ENCODE results near the gene MICU1.

MICU1 gene

GRCh38 chr10:72515455-72515854 is 110.4 kb downstream of the MICU1 start:
- no peak for FAIRE-seq
- no peak for DNase-seq (ENCODE audit: insufficient read length)
- TF ChIP-seq TAF1 (IDR thresholded peaks at IDR 0.05; ENCODE audit: borderline replicate concordance, low read depth, low read length), result no peak
- no peak for TF ChIP-seq POLR2A (IDR thresholded peaks at IDR 0.05; ENCODE audit: low read depth, low read length)
- no peak for TF ChIP-seq POLR2AphosphoS5 (IDR thresholded peaks at IDR 0.05; ENCODE audit: low read depth, low read length)

GRCh38 chr10:72513910-72514309 is 112.0 kb downstream of the MICU1 start:
- no peak for FAIRE-seq
- DNase-seq (ENCODE audit: insufficient read length), result no peak
- TF ChIP-seq POLR2A (IDR thresholded peaks at IDR 0.05; ENCODE audit: low read depth, low read length), result no peak
- TF ChIP-seq POLR2AphosphoS5 (IDR thresholded peaks at IDR 0.05; ENCODE audit: low read depth, low read length), result no peak

- no peak for FAIRE-seq
- TF ChIP-seq POLR2AphosphoS5 (IDR thresholded peaks at IDR 0.05; ENCODE audit: low read depth, low read length) (no peak), POLR2A (IDR thresholded peaks at IDR 0.05; ENCODE audit: low read depth, low read length) (no peak), TAF1 (IDR thresholded peaks at IDR 0.05; ENCODE audit: borderline replicate concordance, low read depth, low read length) (no peak)
- no peak for DNase-seq (ENCODE audit: insufficient read length)
Observed at GRCh38 chr10:72511459-72511858, 114.4 kb downstream of the MICU1 start.

- DNase-seq (ENCODE audit: insufficient read length), result no peak
- TF ChIP-seq POLR2AphosphoS5 (IDR thresholded peaks at IDR 0.05; ENCODE audit: low read depth, low read length), result no peak
- no peak for TF ChIP-seq TAF1 (IDR thresholded peaks at IDR 0.05; ENCODE audit: borderline replicate concordance, low read depth, low read length)
- TF ChIP-seq POLR2A (IDR thresholded peaks at IDR 0.05; ENCODE audit: low read depth, low read length), result no peak
- FAIRE-seq, result no peak
Observed at GRCh38 chr10:72509941-72510340, 115.9 kb downstream of the MICU1 start.

GRCh38 chr10:72509206-72509799 is 116.6 kb downstream of the MICU1 start:
- FAIRE-seq, result no peak
- no peak for TF ChIP-seq POLR2A (IDR thresholded peaks at IDR 0.05; ENCODE audit: low read depth, low read length)
- TF ChIP-seq TAF1 (IDR thresholded peaks at IDR 0.05; ENCODE audit: borderline replicate concordance, low read depth, low read length), result no peak
- TF ChIP-seq POLR2AphosphoS5 (IDR thresholded peaks at IDR 0.05; ENCODE audit: low read depth, low read length), result no peak
- no peak for DNase-seq (ENCODE audit: insufficient read length)

- DNase-seq (ENCODE audit: insufficient read length) (no peak), FAIRE-seq (no peak)
- no peak for TF ChIP-seq POLR2AphosphoS5 (IDR thresholded peaks at IDR 0.05; ENCODE audit: low read depth, low read length)
- TF ChIP-seq POLR2A (IDR thresholded peaks at IDR 0.05; ENCODE audit: low read depth, low read length), result no peak
- TF ChIP-seq TAF1 (IDR thresholded peaks at IDR 0.05; ENCODE audit: borderline replicate concordance, low read depth, low read length), result no peak
Observed at GRCh38 chr10:72508033-72508432, 117.8 kb downstream of the MICU1 start.

- no peak for DNase-seq (ENCODE audit: insufficient read length)
- TF ChIP-seq POLR2A (IDR thresholded peaks at IDR 0.05; ENCODE audit: low read depth, low read length) (no peak), TAF1 (IDR thresholded peaks at IDR 0.05; ENCODE audit: borderline replicate concordance, low read depth, low read length) (no peak), POLR2AphosphoS5 (IDR thresholded peaks at IDR 0.05; ENCODE audit: low read depth, low read length) (no peak)
- no peak for FAIRE-seq
Observed at GRCh38 chr10:72506474-72506873, 119.4 kb downstream of the MICU1 start.

- TF ChIP-seq TAF1 (IDR thresholded peaks at IDR 0.05; ENCODE audit: borderline replicate concordance, low read depth, low read length), result no peak
- DNase-seq (ENCODE audit: insufficient read length), result no peak
- FAIRE-seq, result no peak
Observed at GRCh38 chr10:72505435-72505834, 120.4 kb downstream of the MICU1 start.

GRCh38 chr10:72503694-72504438 is 122.0 kb downstream of the MICU1 start:
- DNase-seq (ENCODE audit: insufficient read length) (no peak), FAIRE-seq (no peak)
- TF ChIP-seq POLR2AphosphoS5 (IDR thresholded peaks at IDR 0.05; ENCODE audit: low read depth, low read length), result no peak
- no peak for TF ChIP-seq POLR2A (IDR thresholded peaks at IDR 0.05; ENCODE audit: low read depth, low read length)
- no peak for TF ChIP-seq TAF1 (IDR thresholded peaks at IDR 0.05; ENCODE audit: borderline replicate concordance, low read depth, low read length)

- FAIRE-seq, result no peak
- no peak for DNase-seq (ENCODE audit: insufficient read length)
- TF ChIP-seq POLR2A (IDR thresholded peaks at IDR 0.05; ENCODE audit: low read depth, low read length) (no peak), POLR2AphosphoS5 (IDR thresholded peaks at IDR 0.05; ENCODE audit: low read depth, low read length) (no peak), TAF1 (IDR thresholded peaks at IDR 0.05; ENCODE audit: borderline replicate concordance, low read depth, low read length) (no peak)
Observed at GRCh38 chr10:72503241-72503640, 122.6 kb downstream of the MICU1 start.

- TF ChIP-seq TAF1 (IDR thresholded peaks at IDR 0.05; ENCODE audit: borderline replicate concordance, low read depth, low read length) (no peak), POLR2A (IDR thresholded peaks at IDR 0.05; ENCODE audit: low read depth, low read length) (no peak), POLR2AphosphoS5 (IDR thresholded peaks at IDR 0.05; ENCODE audit: low read depth, low read length) (no peak)
- FAIRE-seq, result peak; percentile 5
- DNase-seq (ENCODE audit: insufficient read length), result no peak
Observed at GRCh38 chr10:72502581-72502980, 123.3 kb downstream of the MICU1 start.

GRCh38 chr10:72499701-72500100 is 126.2 kb downstream of the MICU1 start:
- TF ChIP-seq POLR2AphosphoS5 (IDR thresholded peaks at IDR 0.05; ENCODE audit: low read depth, low read length), result no peak
- no peak for TF ChIP-seq POLR2A (IDR thresholded peaks at IDR 0.05; ENCODE audit: low read depth, low read length)
- TF ChIP-seq TAF1 (IDR thresholded peaks at IDR 0.05; ENCODE audit: borderline replicate concordance, low read depth, low read length), result no peak
- DNase-seq (ENCODE audit: insufficient read length) (no peak), FAIRE-seq (peak; percentile 78)
